HG03103 (cell line): ENCODE results near the gene PIKFYVE.

Source experiments
- ATAC-seq: cut with Tn5 transposase; IDR thresholded peaks from one replicate; pipeline ENCODE4 v1.9.1; 2021; ENCODE audit warnings: low read depth; ENCODE audit not compliant: unreplicated experiment

PIKFYVE gene

GRCh38 chr2:208406474-208407451, 140.7 kb downstream of the PIKFYVE start, which contains the start of gene PTH2R:
Gene PTH2R (plus strand): TSS chr2:208406792. CDS start chr2:208407044, 252 bp downstream.
- ATAC-seq: no peak

DNA sequence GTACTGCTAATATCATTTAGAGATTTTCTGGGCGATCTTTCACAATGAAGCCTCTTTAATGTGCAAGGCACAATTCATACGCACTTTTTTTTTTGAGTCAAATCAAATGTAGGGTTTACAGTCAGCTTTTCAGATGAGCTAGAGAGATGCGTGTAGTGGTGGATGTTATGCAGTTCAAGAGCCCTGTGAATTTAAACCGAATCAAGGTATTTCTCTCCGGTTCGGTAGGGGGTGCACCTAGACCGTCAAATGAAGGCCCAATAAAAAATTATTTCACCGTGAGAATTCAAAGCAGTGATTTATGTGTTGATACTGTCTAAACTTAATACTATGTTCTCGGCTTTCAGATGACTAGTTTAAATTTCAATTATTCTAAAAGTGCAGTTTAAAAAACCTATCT, 141.6 kb downstream of the PIKFYVE start:
- no peak for ATAC-seq
